ENCODE measurements around the gene KRTAP5-4. TPM values are rescaled to one million over a fixed set of nuclear protein-coding genes. Genes with fewer than 3 reads are reported as not detected.
"Not testable (repeated sequence)": the region's sequence is repeated elsewhere in the genome, so short reads cannot be mapped to it uniquely, and the experiment has no call there.

Gene KRTAP5-4
- total RNA-seq, 2 donors from 2014 or later = not detected

DNA sequence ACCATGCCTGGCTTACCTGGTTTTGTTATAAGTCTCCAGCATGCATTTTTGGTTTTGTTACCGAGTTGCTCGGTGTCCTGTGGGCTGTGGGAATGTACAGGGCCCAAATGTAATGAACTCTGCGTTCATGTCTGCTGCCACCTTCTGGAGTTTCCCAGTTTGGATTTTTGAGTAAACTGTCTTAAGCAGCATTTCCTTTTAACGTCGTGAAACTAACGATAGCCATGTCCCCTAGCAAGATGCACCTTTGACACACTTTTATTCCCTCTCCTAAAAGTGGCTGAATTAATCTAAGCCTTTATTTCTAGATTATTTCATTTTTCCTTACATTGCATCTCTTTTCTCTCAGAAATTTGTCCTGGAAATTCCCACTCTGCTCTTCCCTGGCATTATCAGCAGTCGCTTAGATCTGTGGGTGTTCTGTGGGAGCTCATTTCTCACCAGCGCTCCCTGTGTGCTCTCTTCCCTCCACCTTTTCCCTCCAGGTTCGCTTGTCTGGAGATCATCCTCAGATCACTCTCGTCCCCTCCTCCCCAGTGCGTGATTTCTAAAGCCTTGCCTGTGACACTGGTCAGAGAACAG, 25.9 kb downstream of the KRTAP5-4 start:
- not testable (repeated sequence) for H3K36me3 Mint-ChIP-seq; H3K27ac Mint-ChIP-seq; ATAC-seq; H3K4me3 Mint-ChIP-seq; H3K4me1 Mint-ChIP-seq (ENCODE audit: low read depth in 2 of 2); DNase-seq (ENCODE audit: low spot score); H3K9me3 Mint-ChIP-seq
- H3K27me3 Mint-ChIP-seq = peaks cover 28 to 30% of the 10 kb centered on the region in 2 donors

DNA sequence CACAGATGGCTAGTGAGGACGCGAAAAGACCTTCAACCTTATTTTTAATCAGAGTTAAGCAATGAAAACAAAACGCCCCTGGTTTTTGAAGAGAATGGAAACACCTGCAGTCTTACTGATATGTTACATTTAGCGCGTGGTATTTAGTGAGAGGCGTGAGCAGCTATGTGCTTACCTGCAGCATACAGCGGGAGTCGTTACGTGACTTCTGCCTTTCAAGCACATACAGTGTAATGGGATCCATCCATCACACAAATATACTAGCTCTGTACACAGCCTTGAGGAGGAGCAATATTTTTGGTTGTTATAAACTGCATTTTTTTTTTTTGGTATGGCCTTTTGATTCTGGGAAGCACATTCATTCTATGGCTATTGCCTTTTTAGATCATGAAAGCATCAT, 29.3 kb downstream of the KRTAP5-4 start:
- ATAC-seq (no peak), DNase-seq (ENCODE audit: low spot score) (no peak)
- no peaks in the 10 kb centered on the region for H3K36me3 Mint-ChIP-seq
- H3K4me1 Mint-ChIP-seq (ENCODE audit: low read depth in 2 of 2) = peaks cover 13 to 23% of the 10 kb centered on the region in 2 donors
- no peak overlapping the region for H3K27ac Mint-ChIP-seq
- no peak overlapping the region for H3K4me3 Mint-ChIP-seq
- no peaks in the 10 kb centered on the region for H3K9me3 Mint-ChIP-seq
- peaks cover 7 to 19% of the 10 kb centered on the region in 2 donors for H3K27me3 Mint-ChIP-seq

DNA sequence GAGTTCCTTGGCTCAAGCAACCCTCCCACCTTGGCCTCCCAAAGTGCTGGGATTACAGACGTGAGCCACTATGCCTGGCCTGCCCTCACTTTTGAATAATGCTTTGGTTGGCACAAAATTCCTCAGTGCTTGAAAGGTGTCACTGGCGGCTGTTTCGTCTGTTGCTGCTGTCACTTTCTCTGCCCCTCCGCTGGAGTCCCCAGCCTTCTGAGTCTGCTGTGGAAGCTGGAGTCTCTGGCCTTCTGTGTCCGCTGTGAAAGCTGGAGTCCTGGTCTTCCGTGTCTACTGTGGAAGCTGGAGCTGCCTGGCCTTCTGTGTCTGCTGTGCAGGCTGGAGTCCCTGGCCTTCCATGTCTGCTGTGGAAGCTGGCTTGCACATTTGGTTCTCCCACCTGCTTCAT, 31.9 kb downstream of the KRTAP5-4 start:
- no peak for ATAC-seq
- peak overlapping the region; percentile 57 to 59 for H3K27ac Mint-ChIP-seq

DNA sequence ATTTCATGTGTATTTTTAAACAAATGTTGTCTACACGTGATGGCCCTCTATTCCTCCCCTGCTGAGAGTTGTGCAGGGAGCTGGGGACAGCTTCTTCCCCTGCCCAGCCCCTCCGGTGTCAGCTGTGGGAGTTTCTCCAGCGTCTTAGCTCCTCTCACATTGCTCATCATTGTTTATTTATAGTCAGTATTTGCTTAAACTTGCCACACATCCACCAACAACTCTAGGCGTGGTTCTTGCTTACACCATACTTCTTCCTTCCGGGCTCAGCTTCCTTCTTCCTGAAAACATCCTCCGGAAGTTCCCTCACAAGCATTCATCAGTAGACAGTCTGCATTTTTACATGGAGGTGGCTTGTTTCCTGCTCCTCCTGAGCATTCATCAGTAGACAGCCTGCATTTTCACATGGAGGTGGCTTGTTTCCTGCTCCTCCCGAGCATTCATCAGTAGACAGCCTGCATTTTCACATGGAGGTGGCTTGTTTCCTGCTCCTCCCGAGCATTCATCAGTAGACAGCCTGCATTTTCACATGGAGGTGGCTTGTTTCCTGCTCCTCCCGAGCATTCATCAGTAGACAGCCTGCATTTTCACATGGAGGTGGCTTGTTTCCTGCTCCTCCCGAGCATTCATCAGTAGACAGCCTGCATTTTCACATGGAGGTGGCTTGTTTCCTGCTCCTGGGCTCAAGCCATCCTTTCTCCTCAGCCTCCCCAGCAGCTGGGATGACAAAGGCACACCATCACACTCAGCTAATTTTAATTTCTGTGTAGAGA, 32.6 kb downstream of the KRTAP5-4 start:
- Mint-ChIP-seq H3K27ac (peak overlapping the region; percentile 74 to 92), H3K4me1 (ENCODE audit: low read depth in 2 of 2) (peaks cover 13 to 21% of the 10 kb centered on the region in 2 donors), H3K4me3 (peak overlapping the region; percentile 72)
- DNase-seq (ENCODE audit: low spot score); H3K36me3 Mint-ChIP-seq; H3K27me3 Mint-ChIP-seq; H3K9me3 Mint-ChIP-seq: not testable (repeated sequence)
- peak; percentile 81 to 86 for ATAC-seq

More for the DNA sequence above, 31.9 kb downstream of the KRTAP5-4 start:
- no peaks in the 10 kb centered on the region for H3K36me3 Mint-ChIP-seq
- peaks cover 13 to 21% of the 10 kb centered on the region in 2 donors for H3K4me1 Mint-ChIP-seq (ENCODE audit: low read depth in 2 of 2)
- no peak overlapping the region for H3K4me3 Mint-ChIP-seq
- H3K9me3 Mint-ChIP-seq = no peaks in the 10 kb centered on the region
- H3K27me3 Mint-ChIP-seq = peaks cover 0 to 3% of the 10 kb centered on the region in 2 donors
- no peak for DNase-seq (ENCODE audit: low spot score)

DNA sequence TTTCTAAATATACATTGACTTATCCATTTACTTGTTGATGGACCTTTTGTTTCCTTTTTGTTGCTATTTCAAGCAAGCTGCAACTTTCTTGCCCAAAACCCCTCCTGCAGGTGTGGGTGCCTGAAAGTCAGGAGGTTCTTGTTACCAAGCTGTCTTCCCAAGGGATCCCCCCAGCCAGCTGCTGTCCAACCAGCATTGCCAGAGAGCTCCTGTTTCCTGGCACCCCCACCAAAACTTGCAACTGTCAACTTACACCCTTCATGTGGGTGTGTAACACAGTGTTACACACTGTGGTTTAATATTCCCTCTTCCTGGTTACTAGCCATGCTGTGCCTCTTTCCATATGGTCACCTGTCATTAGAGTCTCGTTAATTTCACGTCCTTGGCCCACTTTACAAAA, 35.2 kb downstream of the KRTAP5-4 start:
- Mint-ChIP-seq H3K27ac (no peak overlapping the region), H3K27me3 (peaks cover 0 to 4% of the 10 kb centered on the region in 2 donors), H3K4me3 (no peak overlapping the region), H3K9me3 (no peaks in the 10 kb centered on the region), H3K36me3 (no peaks in the 10 kb centered on the region), H3K4me1 (ENCODE audit: low read depth in 2 of 2) (peaks cover 13 to 26% of the 10 kb centered on the region in 2 donors)
- ATAC-seq = no peak
- no peak for DNase-seq (ENCODE audit: low spot score)

DNA sequence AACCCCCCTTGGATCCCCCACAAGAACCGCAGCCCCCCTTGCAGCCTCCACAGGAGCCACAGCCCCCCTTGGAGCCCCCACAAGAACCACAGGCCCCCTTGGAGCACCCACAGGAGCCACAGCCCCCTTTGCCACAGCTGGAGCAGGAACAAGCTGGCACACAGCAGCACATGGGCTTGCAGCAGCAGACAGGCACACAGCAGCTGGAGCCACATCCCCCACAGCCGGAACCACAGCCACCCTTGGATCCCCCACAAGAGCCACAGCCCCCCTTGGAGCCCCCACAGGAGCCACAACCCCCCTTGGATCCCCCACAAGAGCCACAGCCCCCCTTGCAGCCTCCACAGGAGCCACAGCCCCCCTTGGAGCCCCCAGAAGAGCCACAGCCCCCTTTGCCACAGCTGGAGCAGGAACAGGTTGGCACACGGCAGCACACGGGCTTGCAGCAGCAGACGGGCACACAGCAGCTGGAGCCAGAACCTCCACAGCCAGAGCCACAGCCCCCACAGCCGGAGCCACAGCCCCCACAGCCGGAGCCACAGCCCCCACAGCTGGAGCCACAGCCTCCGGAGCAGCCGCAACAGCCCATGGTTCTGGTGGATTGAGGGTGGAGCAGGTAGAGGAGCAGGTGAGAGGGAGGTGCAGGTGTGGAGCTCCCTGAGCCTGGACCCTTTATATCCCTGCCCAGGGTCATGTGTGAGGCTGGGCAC, 37.1 kb downstream of the KRTAP5-4 start, which contains the start of gene KRTAP5-1:
KRTAP5-1 (minus strand) TSS at position 623 of the 710 bp plus-strand sequence; CDS start at position 589, 34 bp downstream.
- H3K9me3 Mint-ChIP-seq; H3K4me3 Mint-ChIP-seq; H3K36me3 Mint-ChIP-seq; H3K27ac Mint-ChIP-seq; ATAC-seq; DNase-seq (ENCODE audit: low spot score); H3K27me3 Mint-ChIP-seq: not testable (repeated sequence)
- H3K4me1 Mint-ChIP-seq (ENCODE audit: low read depth in 2 of 2) = peaks cover 13 to 21% of the 10 kb centered on the region in 2 donors

DNA sequence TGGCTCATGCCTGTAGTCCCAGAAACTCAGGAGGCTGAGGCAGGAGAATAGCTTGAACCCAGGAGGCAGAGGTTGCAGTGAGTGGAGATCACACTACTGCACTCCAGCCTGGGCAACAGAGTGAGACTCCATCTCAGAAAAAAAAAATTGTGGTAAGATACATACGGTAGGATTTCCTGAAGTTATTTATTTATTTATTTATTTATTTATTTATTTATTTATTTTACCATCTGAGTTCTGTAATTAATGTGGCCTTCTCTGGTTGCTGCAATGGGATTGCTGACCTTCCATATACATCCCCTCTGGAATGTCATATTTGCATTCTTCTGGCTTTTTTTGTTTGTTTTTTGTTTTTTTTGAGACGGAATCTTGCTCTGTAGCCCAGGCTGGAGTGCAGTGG, 39.0 kb downstream of the KRTAP5-4 start:
- not testable (repeated sequence) for H3K9me3 Mint-ChIP-seq; ATAC-seq; H3K36me3 Mint-ChIP-seq; H3K4me1 Mint-ChIP-seq (ENCODE audit: low read depth in 2 of 2); DNase-seq (ENCODE audit: low spot score); H3K27me3 Mint-ChIP-seq; H3K27ac Mint-ChIP-seq; H3K4me3 Mint-ChIP-seq

DNA sequence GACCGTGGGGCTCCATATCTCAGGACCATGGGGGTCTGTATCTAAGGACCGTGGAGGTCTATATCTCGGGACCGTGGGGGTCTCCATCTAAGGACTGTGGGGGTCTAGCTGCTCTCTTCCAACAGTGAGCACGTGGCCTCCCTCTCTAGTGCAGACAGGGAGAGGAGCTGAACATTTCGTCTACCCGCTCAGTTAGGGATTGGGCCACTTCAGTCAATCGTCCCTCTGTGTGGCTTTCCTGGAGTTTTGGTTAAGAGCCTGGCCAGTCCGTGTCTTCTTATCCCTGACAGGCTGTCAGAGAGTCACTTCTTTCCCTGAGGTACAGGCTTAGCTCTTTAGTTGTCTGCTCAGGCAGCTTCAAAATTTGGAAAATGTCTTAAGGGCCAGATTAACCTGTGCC, 40.0 kb downstream of the KRTAP5-4 start:
- Mint-ChIP-seq H3K4me3 (no peak overlapping the region), H3K27me3 (peaks cover under 1 to 7% of the 10 kb centered on the region in 2 donors), H3K36me3 (no peaks in the 10 kb centered on the region), H3K9me3 (no peaks in the 10 kb centered on the region), H3K27ac (no peak overlapping the region), H3K4me1 (ENCODE audit: low read depth in 2 of 2) (peaks cover 0 to 9% of the 10 kb centered on the region in 2 donors)
- DNase-seq (ENCODE audit: low spot score) = no peak
- no peak for ATAC-seq

DNA sequence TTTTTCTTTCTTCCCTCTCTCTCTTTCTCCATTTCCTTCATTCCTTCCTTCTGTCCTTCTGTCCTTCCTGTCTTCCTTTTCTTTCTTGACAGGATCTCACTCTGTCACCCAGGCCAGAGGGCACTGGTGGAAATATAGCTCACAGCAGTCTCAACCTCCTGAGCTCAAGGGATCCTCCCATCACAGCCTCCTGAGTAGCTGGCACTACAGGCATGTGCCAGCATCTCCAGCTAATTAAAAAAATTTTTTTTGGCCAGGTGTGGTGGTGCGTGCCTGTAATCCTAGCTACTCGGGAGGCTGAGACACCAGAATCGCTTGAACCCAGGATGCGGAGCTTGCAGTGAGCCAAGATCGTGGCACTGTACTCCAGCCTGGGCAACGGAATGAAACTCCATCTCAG, 45.1 kb downstream of the KRTAP5-4 start:
- Mint-ChIP-seq H3K4me1 (ENCODE audit: low read depth in 2 of 2) (peaks cover 0 to 6% of the 10 kb centered on the region in 2 donors), H3K27me3 (peaks cover 6 to 7% of the 10 kb centered on the region in 2 donors), H3K4me3 (no peak overlapping the region), H3K9me3 (no peaks in the 10 kb centered on the region), H3K36me3 (no peaks in the 10 kb centered on the region), H3K27ac (no peak overlapping the region)
- ATAC-seq (no peak), DNase-seq (ENCODE audit: low spot score) (no peak)

DNA sequence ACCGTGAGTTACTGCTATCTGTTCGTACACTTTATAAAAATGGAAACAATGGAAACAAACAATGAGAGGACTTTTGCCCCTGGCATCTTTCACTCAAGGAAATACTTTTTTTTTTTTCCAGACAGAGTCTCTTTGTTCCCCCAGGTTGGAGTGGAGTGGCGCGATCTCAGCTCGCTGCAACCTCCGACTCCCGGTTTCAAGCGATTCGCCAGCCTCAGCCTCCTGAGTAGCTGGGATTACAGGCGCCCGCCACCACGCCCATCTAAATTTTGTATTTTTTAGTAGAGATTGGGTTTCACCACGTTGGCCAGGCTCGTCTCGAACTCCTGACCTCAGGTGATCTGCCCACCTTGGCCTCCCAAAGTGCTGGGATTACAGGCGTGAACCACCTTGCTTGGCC, 46.2 kb downstream of the KRTAP5-4 start:
- H3K27me3 Mint-ChIP-seq, H3K4me3 Mint-ChIP-seq, H3K27ac Mint-ChIP-seq: not testable (repeated sequence)

DNA sequence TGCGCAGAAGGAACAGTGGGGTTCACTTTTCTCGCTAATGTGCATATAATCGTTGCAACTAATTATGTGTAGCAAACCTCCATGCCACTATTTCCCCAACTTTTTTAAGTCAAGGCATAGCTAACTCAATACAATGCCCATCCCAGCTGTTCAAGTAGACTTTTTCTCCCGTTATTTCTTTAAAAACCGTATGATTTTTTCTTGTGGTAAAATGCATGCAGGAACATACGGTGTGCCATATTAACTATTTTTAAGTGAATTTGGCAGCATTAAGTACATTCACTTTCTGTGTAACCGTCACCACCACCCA, 47.0 kb downstream of the KRTAP5-4 start:
- no peak for ATAC-seq
- no peaks in the 10 kb centered on the region for H3K9me3 Mint-ChIP-seq
- no peaks in the 10 kb centered on the region for H3K36me3 Mint-ChIP-seq
- DNase-seq (ENCODE audit: low spot score) = no peak
- H3K27me3 Mint-ChIP-seq = peaks cover 6 to 7% of the 10 kb centered on the region in 2 donors
- peaks cover 0 to 6% of the 10 kb centered on the region in 2 donors for H3K4me1 Mint-ChIP-seq (ENCODE audit: low read depth in 2 of 2)
- H3K4me3 Mint-ChIP-seq = peak overlapping the region; percentile 38
- H3K27ac Mint-ChIP-seq = no peak overlapping the region

More for the DNA sequence above, 46.2 kb downstream of the KRTAP5-4 start:
- H3K9me3 Mint-ChIP-seq; H3K4me1 Mint-ChIP-seq (ENCODE audit: low read depth in 2 of 2); H3K36me3 Mint-ChIP-seq; ATAC-seq; DNase-seq (ENCODE audit: low spot score): not testable (repeated sequence)

DNA sequence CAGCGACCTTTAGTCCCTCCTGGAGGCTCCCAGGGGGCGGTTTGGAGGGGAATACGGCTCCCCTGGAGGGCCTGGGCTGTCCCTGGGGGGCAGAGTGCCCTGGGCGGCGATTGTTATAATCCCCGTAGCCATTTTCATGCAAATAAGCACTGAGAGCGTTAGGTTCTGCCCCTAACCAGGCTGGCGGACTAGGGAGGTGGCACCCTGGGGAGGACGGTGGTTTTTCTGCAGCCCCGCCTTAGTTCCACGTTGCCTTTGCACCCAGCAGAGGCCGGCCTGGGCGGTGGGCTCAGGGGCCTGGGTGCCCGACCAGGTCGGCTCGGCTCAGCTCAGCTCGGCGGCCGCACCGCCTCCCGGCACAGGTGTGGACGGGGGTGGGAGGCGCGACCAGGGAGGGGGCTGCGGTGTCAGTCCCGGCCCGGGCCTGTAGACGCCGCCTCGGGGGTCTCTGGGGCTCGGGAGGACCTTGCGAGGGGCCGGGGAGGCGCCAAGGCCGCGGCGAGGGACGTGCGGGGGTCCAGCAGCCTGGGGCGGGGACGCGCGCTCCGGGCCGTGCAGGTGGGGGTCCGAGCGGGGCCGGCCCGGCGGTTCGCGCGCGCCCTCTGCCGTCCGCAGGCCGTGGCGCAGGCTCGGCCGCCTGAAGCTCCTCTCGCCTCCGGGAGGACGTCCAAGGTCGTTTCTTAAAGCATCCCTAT, 47.6 kb downstream of the KRTAP5-4 start:
- peak overlapping the region; percentile 67 for H3K4me3 Mint-ChIP-seq
- H3K36me3 Mint-ChIP-seq = no peaks in the 10 kb centered on the region
- H3K27me3 Mint-ChIP-seq = peaks cover 6 to 7% of the 10 kb centered on the region in 2 donors
- no peaks in the 10 kb centered on the region for H3K9me3 Mint-ChIP-seq
- DNase-seq (ENCODE audit: low spot score) = peak; percentile 75
- H3K27ac Mint-ChIP-seq = peak overlapping the region in 1 of 2 donors; percentile 51
- H3K4me1 Mint-ChIP-seq (ENCODE audit: low read depth in 2 of 2) = peaks cover 0 to 9% of the 10 kb centered on the region in 2 donors
- ATAC-seq = peak; percentile 58 to 67

DNA sequence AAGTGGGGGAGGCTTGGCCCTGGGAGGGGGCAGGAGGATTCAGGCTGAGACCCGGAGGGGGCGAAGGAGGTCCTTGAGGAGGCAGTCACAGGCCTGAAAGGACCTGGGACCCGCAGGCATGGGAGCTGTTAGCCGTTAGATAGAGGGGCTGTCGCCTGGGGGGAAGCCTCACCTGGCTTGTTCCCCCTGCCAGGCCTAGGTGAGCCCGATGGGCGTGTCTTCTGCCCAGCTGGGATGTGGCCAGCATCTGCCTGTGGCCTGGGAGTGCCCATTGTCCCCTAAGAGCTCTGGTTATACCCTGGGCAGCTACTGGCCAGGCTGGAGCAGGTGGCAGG, 48.1 kb downstream of the KRTAP5-4 start:
- DNase-seq (ENCODE audit: low spot score) (no peak), ATAC-seq (peak in 1 of 2 donors; percentile 4)
- H3K27me3 Mint-ChIP-seq = peaks cover 6 to 7% of the 10 kb centered on the region in 2 donors
- H3K27ac Mint-ChIP-seq = peak overlapping the region in 1 of 2 donors; percentile 51
- H3K36me3 Mint-ChIP-seq = no peaks in the 10 kb centered on the region
- H3K9me3 Mint-ChIP-seq = no peaks in the 10 kb centered on the region
- peak overlapping the region; percentile 67 for H3K4me3 Mint-ChIP-seq
- H3K4me1 Mint-ChIP-seq (ENCODE audit: low read depth in 2 of 2) = peaks cover 0 to 11% of the 10 kb centered on the region in 2 donors
